Testis (tissue), 2 donors: ENCODE results near the gene TMEM135.

Source experiments
- CTCF ChIP-seq, 3 experiments: fragments of 450-650 bp in 2 of 3; fragments of 200-600 bp in 1 of 3; sonication (generic) in 1 of 3; IDR thresholded peaks; one replicate each; pipeline ENCODE4 v1.5.1; 2016 to 2019; ENCODE audit warnings: antibody characterized with exemption in 3 of 3, mild to moderate bottlenecking in 2 of 3, moderate library complexity in 1 of 3
- POLR2A ChIP-seq: fragments of 450-650 bp; IDR thresholded peaks from one replicate; pipeline ENCODE4 v1.6.1; 2017; ENCODE audit warnings: antibody characterized with exemption, mild to moderate bottlenecking, moderate library complexity

DNA sequence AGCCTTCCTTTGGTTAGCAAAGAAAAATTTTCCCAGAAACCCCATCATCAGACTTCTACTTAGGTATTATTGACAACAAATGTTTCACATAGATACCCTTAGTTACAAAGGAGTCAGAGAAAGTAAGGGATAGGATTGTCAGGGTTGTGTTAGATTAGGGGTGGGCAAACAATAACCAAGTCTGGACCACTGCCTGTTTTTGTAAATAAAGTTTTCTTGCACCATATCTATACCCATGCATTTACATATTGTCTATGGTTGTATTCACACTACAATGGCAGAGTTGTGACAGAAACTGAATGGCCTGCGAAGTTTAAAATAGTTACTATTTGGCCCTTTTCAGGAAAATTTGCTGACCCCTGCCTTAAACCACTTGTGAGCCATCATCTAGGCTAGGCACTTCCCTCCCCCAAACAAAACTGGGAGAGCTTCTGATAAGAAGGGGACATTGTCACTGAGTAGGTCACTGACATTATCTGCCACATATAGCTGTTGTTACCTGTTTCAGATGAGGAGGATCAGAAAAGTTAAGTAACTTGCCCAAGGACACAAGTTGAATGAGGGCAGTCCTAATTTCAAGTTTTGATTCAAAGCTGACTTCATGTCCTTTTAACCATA lies 40.7 kb upstream of the TMEM135 start:
- TF ChIP-seq CTCF (IDR thresholded peaks at IDR 0.05), result no peak
- no peak for TF ChIP-seq POLR2A
